Gastrocnemius medialis (tissue), 4 donors: ENCODE data around the gene BIVM. TPM values are rescaled to one million over a fixed set of nuclear protein-coding genes. Genes with fewer than 3 reads are reported as not detected.

Source experiments
- ATAC-seq, 2 donors: fragments of 150-250 bp; one replicate each; pipeline ENCODE4 v1.9.1; 2016
- DNase-seq, 2 donors: peaks; one replicate each; pipeline ENCODE4 v3.0.0-alpha.2; 2019
- H3K27ac ChIP-seq, 4 donors: fragments of 200-600 bp; sonication (generic); 1 replicate in 1 of 4; 2 replicates in 3 of 4; pipeline ENCODE4 v1.5.1; 2016 to 2018; ENCODE audit warnings: mild to moderate bottlenecking in 2 of 4, moderate library complexity in 1 of 4
- H3K27me3 ChIP-seq, 3 donors: fragments of 200-600 bp; sonication (generic) in 2 of 3; 1 replicate in 1 of 3; 2 replicates in 2 of 3; pipeline versions ENCODE4 v1.5.1 to v1.6.0; 2016 to 2019; ENCODE audit warnings: mild to moderate bottlenecking in 1 of 3, moderate library complexity in 1 of 3
- H3K36me3 ChIP-seq, 2 donors: fragments of 200-600 bp; sonication (generic) in 1 of 2; one replicate each; pipeline ENCODE4 v1.5.1; 2017 to 2018
- H3K4me1 ChIP-seq, 2 donors: fragments of 200-600 bp; sonication (generic) in 1 of 2; one replicate each; pipeline ENCODE4 v1.5.1; 2016 to 2017; ENCODE audit warnings: mild to moderate bottlenecking in 2 of 2
- H3K4me3 ChIP-seq, 4 donors: fragments of 200-600 bp; sonication (generic) in 3 of 4; 1 replicate in 1 of 4; 2 replicates in 3 of 4; pipeline ENCODE4 v1.5.1; 2016 to 2019; ENCODE audit warnings: mild to moderate bottlenecking in 2 of 4
- H3K9me3 ChIP-seq, 3 donors: fragments of 200-600 bp; sonication (generic) in 2 of 3; 1 replicate in 1 of 3; 2 replicates in 2 of 3; pipeline ENCODE4 v1.5.1; 2016 to 2019
- POLR2A ChIP-seq, 2 donors: fragments of 450-650 bp; IDR thresholded peaks; one replicate each; pipeline ENCODE4 v1.6.1; 2017; ENCODE audit warnings: antibody characterized with exemption in 2 of 2, mild to moderate bottlenecking in 2 of 2, moderate library complexity in 2 of 2
- in situ Hi-C, 4 donors: fragments of 200-750 bp; cut with MboI; loops; one replicate each; pipeline versions ENCODE4 v1.15.0 to v1.8.0; 2017; ENCODE audit warnings: low sequenced_read_pairs in 4 of 4
- intact Hi-C: fragments of 100-400 bp; cut with DNase I; formaldehyde crosslinking; loops from one replicate; pipeline ENCODE4 v1.15.1; 2023; ENCODE audit warnings: low total_unique reads
- total RNA-seq, 4 donors: library from RNA; depleted of rRNA; stranded (reverse); fragments of >200 nt; gene quantifications; one replicate each; pipeline versions ENCODE4 v1.1.0 to v1.2.3, GENCODE V29; 2016
- TF ChIP-seq, protein P1 (sequence below), 5 experiments: fragments of 450-650 bp in 3 of 5; fragments of 200-600 bp in 2 of 5; sonication (generic) in 2 of 5; IDR thresholded peaks in 4 of 5; conservative IDR thresholded peaks in 1 of 5; 1 replicate in 4 of 5; 2 replicates in 1 of 5; pipeline ENCODE4 v1.5.1; 2016 to 2019; ENCODE audit warnings: antibody characterized with exemption in 5 of 5, mild to moderate bottlenecking in 3 of 5, moderate library complexity in 3 of 5

BIVM gene
- total RNA-seq, 4 donors from 2014 or later: 14.2 to 25.1 (median 21.1) TPM

DNA sequence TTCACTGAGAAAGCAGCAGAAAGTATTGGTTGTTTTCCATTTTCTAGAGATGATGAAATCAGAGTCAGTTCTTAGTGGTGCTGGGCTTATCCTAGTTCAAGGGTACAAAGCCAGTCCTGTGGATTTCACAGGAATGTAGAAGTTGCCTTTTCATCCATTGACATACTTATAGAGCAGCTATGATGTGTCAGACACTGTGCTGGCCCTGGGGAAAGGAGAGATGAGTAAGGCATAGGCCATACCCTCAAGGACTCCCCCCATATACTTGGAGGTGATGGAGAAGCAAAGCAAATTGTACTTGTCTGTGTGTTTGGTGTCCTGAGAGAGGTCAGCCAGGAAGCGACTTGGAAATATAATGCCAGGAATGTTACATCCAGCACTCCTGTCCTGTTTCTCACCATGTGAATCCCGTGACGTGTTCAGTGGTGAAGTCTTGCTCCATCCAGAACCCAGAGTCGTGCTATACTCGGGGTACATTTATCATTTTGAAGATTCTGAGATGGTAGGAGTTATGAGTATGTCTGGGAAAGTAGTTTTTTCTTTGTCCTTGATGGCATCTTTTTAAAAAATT, 69.5 kb downstream of the BIVM start:
- no peak for TF ChIP-seq POLR2A (IDR thresholded peaks at IDR 0.05)
- TF ChIP-seq, protein P1, sequence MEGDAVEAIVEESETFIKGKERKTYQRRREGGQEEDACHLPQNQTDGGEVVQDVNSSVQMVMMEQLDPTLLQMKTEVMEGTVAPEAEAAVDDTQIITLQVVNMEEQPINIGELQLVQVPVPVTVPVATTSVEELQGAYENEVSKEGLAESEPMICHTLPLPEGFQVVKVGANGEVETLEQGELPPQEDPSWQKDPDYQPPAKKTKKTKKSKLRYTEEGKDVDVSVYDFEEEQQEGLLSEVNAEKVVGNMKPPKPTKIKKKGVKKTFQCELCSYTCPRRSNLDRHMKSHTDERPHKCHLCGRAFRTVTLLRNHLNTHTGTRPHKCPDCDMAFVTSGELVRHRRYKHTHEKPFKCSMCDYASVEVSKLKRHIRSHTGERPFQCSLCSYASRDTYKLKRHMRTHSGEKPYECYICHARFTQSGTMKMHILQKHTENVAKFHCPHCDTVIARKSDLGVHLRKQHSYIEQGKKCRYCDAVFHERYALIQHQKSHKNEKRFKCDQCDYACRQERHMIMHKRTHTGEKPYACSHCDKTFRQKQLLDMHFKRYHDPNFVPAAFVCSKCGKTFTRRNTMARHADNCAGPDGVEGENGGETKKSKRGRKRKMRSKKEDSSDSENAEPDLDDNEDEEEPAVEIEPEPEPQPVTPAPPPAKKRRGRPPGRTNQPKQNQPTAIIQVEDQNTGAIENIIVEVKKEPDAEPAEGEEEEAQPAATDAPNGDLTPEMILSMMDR (IDR thresholded peaks at IDR 0.05 in 4 of 5, conservative IDR thresholded peaks at IDR 0.05 in 1 of 5): no peak
- intact Hi-C loops: no loop called here
- no peak for DNase-seq

DNA sequence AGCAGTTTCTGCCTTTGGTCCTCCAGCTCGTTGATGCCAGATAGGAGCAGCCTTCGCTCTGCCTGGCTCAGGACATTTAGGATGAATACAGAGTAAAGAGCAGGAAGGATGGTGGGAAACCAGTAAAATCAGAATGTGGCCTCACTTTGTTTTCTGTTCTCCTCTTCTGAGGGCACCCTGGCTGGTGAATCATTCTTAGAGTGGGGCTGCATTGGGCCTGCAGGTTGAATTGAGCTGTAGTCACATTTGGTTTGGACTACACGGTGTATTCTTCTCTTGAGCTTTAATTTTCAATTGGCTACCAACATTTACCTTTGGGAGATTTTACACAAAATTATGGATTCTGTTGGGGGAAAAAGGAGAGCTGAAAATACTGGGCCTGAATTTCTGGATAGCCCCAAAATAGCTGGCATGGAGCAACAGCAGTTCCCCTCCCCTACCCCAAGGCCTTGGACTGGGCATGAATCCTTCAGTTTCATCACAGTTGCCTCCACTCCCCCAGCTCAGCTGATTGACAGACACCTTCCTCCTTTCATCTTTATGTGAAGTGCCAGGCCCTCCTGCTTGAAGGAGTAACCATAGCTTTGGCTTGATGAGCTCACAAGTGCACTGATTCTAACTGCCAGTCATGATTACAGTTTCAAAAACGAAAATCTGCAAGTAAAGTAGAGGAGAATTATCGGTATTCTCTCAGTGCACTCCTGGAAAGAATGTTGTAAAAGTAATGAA, 71.2 kb downstream of the BIVM start:
- intact Hi-C loops: no loop called here
- in situ Hi-C loops: no loop called here
- no peak for ATAC-seq
- TF ChIP-seq, protein P1 (IDR thresholded peaks at IDR 0.05 in 4 of 5, conservative IDR thresholded peaks at IDR 0.05 in 1 of 5): no peak
- no peak for TF ChIP-seq POLR2A (IDR thresholded peaks at IDR 0.05)
- H3K36me3 ChIP-seq: peaks cover 0 to 63% of the 10 kb centered on the region in 2 donors
- H3K4me3 ChIP-seq: no peak overlapping the region
- DNase-seq: no peak
- peak overlapping the region in 3 of 4 donors; percentile 28 to 36 (median 34) for H3K27ac ChIP-seq
- no peaks in the 10 kb centered on the region for H3K9me3 ChIP-seq
- peaks cover 21 to 34% of the 10 kb centered on the region in 2 donors for H3K4me1 ChIP-seq
- no peaks in the 10 kb centered on the region for H3K27me3 ChIP-seq

More for the DNA sequence above, 69.5 kb downstream of the BIVM start:
- peaks cover 0 to 59% of the 10 kb centered on the region in 2 donors for H3K36me3 ChIP-seq
- peak overlapping the region; percentile 18 to 53 (median 36) for H3K27ac ChIP-seq
- H3K9me3 ChIP-seq: no peaks in the 10 kb centered on the region
- H3K4me3 ChIP-seq: no peak overlapping the region
- in situ Hi-C loops: no loop called here
- peak; percentile 37 to 56 for ATAC-seq
- peaks cover 31 to 44% of the 10 kb centered on the region in 2 donors for H3K4me1 ChIP-seq
- no peaks in the 10 kb centered on the region for H3K27me3 ChIP-seq

DNA sequence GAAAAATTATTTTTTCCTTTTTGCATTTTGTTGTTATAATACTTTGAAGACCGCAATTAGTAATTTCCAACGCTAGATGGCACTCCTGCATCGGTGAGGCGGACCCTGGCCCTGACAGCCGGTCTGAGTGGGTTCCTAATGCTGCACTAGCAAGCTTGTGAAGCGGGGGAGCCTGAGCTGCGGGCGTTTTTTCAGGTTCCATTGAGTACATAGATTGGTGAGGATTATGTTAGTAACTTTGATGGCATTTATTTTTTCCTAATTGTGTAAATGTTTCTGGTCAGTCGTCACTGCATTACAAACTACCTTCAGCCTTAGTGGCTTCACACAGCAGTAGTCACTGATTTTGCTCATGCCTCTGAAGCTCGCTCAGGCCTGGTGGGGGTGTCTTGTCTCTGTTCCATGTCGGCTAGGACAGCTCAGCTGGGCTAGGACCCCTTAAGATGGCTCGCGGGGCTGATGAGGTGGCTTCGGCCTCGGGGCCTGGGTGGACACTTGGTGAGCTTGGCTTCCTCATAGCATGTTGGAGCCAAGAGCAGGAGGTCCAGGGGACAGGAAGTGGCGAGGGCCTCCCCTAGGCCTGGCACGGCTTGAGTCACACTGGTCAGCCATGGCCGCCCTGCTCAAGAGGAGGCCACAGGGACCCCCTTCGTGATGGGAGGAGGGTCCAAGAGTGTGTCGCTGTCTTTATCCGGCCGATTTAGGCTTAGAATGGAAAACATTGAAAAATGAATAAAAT, 71.9 kb downstream of the BIVM start:
- in situ Hi-C loops: no loop called here
- no peak for TF ChIP-seq POLR2A (IDR thresholded peaks at IDR 0.05)
- TF ChIP-seq, protein P1 (IDR thresholded peaks at IDR 0.05 in 4 of 5, conservative IDR thresholded peaks at IDR 0.05 in 1 of 5): peak; percentile 55 to 86 (median 63)
- ATAC-seq: peak; percentile 74 to 87
- Histone ChIP-seq H3K36me3 (peaks cover 0 to 63% of the 10 kb centered on the region in 2 donors), H3K9me3 (no peaks in the 10 kb centered on the region), H3K4me1 (peaks cover 21 to 34% of the 10 kb centered on the region in 2 donors), H3K4me3 (peak overlapping the region in 1 of 4 donors; percentile 36), H3K27me3 (no peaks in the 10 kb centered on the region), H3K27ac (peak overlapping the region in 3 of 4 donors; percentile 4 to 38 (median 34))
- intact Hi-C loops: no loop called here
- peak in 1 of 2 donors; percentile 47 for DNase-seq

DNA sequence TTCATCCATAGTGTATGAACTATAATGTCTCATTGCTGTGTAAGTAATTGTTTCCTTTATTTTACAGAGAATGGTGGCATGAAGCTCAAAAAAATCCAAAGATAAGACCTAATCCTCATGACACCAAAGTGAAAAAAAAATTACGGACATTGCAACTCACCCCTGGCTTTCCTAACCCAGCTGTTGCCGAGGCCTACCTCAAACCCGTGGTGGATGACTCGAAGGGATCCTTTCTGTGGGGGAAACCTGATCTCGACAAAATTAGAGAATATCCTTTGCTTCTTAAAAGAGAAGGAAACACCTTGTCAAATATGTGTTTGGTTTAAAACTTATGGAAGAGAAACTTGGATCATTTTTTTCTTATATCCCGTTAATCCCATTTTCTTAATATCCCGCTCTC, 73.2 kb downstream of the BIVM start:
- H3K9me3 ChIP-seq: no peaks in the 10 kb centered on the region
- H3K27ac ChIP-seq: no peak overlapping the region
- H3K4me1 ChIP-seq: peaks cover 24 to 37% of the 10 kb centered on the region in 2 donors
- no peak for TF ChIP-seq POLR2A (IDR thresholded peaks at IDR 0.05)
- TF ChIP-seq, protein P1 (IDR thresholded peaks at IDR 0.05 in 4 of 5, conservative IDR thresholded peaks at IDR 0.05 in 1 of 5): no peak
- H3K27me3 ChIP-seq: no peaks in the 10 kb centered on the region
- H3K4me3 ChIP-seq: no peak overlapping the region
- DNase-seq (no peak), ATAC-seq (no peak)
- intact Hi-C loops (no loop called here), in situ Hi-C loops (no loop called here)
- peaks cover 0 to 57% of the 10 kb centered on the region in 2 donors for H3K36me3 ChIP-seq
